GM12872 (cell line): ENCODE data around the gene SUCO.

Experiments
- CTCF ChIP-seq: IDR thresholded peaks from 3 replicates; pipeline ENCODE4 v1.5.1; 2011; ENCODE audit warnings: low read depth, mild to moderate bottlenecking, low read length, moderate library complexity; ENCODE audit not compliant: insufficient read depth

The SUCO gene

DNA sequence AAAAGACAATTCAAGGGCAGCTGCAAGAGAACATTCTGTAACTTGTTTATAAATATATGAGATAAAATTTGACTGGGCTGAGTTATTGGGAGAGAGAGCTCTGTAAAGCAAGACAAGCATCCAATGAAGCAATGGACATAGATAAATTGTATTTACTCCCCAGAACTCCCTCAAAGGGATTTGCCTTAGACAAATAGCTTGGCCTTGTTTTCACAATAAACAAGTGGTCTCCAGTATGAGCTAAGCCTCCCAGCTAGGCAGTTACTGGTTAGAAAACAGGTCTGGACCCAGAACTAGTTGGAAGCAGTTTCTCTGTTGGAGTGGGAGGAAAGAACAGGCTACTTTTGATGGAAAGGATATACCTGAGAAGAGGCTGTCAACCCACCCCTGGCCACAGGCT lies 25.2 kb upstream of the SUCO start:
- no peak for TF ChIP-seq CTCF

- no peak for TF ChIP-seq CTCF
These were observed 22.5 kb upstream of the SUCO start for GRCh38 chr1:172510479-172510878.

DNA sequence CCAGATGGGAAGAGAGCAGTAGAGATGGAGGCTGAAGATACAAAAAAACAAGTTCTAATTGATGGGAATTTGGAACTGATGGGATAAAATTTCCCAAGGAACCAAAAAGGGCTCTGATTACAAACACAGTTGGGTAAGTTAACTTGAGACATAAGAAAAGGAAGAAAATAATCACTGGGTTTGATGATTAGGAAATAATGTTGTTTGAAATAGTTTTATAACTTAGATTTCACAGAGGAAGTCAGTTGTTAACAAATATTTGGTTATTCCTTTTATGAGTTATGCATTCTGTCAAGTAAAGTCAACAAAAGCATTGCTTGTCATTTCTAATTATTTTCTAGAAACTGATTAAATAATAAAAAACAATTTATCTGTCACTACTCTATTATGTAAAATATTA lies 20.4 kb upstream of the SUCO start:
- TF ChIP-seq CTCF, result no peak

DNA sequence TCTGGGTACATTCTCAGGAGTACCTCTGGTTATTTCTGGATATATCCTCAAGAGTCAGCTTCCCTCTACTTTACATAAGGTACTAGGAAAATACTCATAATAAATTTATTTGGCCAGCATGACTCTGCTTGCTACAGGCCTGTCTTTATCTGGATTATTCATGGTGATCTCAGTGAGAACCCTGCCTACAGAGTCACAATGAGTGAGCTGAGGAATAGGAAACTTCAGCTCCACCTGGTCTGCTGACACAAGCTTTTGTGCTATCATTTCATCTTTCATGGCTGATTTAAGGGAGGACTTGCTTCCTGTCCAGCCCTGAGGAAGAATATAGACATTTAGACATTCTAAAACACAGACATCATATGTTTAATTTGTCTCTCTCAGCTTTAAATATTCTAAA lies 19.5 kb upstream of the SUCO start:
- TF ChIP-seq CTCF, result no peak

DNA sequence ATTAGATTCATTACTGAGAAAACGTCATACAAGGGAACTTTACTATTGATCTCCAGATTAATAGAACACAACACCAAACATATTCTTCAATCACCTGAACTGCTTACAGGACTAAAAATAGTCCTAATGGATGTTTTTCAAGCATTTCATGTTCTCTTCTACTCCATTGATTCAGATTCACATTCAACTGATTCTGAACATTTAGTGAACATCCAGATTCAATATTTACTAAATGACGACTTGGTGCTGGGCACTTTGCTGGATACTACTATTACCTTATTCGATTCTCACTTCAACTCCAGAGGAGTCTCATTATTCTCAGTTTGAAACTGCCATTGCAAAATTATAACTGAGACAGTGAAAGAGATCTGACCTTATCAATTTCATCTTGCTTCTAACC lies 18.8 kb upstream of the SUCO start:
- no peak for TF ChIP-seq CTCF

GRCh38 chr1:172515436-172515835 lies 17.5 kb upstream of the SUCO start:
- TF ChIP-seq CTCF, result no peak

DNA sequence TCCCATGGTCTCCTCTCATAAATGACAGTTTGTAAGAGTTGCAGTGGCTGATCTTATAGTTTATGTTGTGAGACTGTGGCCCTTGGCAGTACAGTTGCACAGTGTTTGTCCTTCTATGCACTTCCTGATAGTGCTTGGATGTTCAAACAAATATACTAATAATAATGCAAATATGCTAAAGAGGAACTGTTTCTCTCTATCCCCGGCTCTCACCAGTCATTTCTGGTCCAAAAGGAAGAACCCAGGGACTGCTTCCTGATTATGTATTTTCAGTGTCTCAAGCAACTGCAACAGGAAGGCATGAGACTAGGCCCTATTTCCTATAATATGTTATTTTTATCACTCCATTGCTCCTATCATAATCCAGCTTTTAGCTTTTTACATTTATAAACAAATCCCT lies 17.0 kb upstream of the SUCO start:
- TF ChIP-seq CTCF, result no peak

DNA sequence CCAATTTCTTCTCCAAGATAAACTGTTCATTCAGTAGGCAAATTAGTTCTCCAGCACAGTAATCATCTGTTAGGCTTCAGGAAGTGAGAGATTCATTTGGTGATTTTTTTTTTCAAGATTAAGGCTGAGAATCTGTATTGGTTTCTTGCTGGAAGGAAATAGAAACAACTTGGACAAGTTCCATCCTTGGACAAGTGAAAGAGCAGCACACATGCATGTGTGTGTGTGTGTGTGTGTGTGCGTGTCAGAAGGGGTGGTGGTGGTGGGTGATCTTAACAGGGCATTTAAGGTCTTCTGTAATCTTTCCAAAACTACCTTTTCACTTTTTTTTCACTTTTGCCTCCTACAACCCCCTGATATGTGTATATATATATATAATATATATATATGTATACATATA lies 15.9 kb upstream of the SUCO start:
- no peak for TF ChIP-seq CTCF
